HEK293 (cell line): ENCODE results near the gene CDIPT.

Source experiments
- CTCF ChIP-seq: fragments of 450-650 bp; formaldehyde crosslinking; IDR thresholded peaks from 2 replicates; pipeline ENCODE4 v1.5.1; 2016; ENCODE audit warnings: missing biosample characterization, missing genetic modification characterization
- KLF10 ChIP-seq: fragments of 450-650 bp; IDR thresholded peaks from 2 replicates; pipeline ENCODE4 v1.5.1; 2018; ENCODE audit warnings: missing biosample characterization, mild to moderate bottlenecking, missing genetic modification characterization
- ZFP41 ChIP-seq: fragments of 450-650 bp; formaldehyde crosslinking; IDR thresholded peaks from 2 replicates; pipeline ENCODE4 v1.5.1; 2016; ENCODE audit warnings: missing biosample characterization, missing genetic modification characterization, borderline replicate concordance
- ZNF654 ChIP-seq: fragments of 450-650 bp; formaldehyde crosslinking; IDR thresholded peaks from 2 replicates; pipeline ENCODE4 v1.5.1; 2016; ENCODE audit warnings: low read depth, missing biosample characterization, missing genetic modification characterization
- TF ChIP-seq, protein P1 (sequence below): fragments of 450-650 bp; formaldehyde crosslinking; IDR thresholded peaks from 2 replicates; pipeline ENCODE4 v1.5.1; 2016; ENCODE audit warnings: missing biosample characterization, missing genetic modification characterization

DNA sequence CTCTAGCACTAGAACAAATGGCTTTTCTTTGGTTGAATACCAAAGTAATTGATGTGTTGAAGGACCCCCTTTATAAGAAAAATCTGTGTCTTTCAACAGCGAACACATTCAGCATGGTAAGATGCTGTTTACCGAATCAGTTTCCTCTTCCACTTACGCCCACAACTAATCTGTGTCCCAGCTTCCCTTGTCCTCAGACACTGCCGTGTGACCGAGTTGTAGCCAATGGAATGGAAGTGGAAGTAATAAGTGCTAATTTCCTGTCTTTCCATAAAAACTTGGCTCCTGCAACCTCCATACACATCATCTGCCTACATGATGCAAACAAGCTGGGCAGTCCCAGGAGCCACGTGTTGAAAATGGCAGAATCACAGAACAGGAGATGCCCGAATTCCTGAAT is 10.4 kb downstream of the CDIPT start:
- no peak for TF ChIP-seq ZNF654
- no peak for TF ChIP-seq ZFP41 (tag by site-specific recombination)
- TF ChIP-seq, protein P1, sequence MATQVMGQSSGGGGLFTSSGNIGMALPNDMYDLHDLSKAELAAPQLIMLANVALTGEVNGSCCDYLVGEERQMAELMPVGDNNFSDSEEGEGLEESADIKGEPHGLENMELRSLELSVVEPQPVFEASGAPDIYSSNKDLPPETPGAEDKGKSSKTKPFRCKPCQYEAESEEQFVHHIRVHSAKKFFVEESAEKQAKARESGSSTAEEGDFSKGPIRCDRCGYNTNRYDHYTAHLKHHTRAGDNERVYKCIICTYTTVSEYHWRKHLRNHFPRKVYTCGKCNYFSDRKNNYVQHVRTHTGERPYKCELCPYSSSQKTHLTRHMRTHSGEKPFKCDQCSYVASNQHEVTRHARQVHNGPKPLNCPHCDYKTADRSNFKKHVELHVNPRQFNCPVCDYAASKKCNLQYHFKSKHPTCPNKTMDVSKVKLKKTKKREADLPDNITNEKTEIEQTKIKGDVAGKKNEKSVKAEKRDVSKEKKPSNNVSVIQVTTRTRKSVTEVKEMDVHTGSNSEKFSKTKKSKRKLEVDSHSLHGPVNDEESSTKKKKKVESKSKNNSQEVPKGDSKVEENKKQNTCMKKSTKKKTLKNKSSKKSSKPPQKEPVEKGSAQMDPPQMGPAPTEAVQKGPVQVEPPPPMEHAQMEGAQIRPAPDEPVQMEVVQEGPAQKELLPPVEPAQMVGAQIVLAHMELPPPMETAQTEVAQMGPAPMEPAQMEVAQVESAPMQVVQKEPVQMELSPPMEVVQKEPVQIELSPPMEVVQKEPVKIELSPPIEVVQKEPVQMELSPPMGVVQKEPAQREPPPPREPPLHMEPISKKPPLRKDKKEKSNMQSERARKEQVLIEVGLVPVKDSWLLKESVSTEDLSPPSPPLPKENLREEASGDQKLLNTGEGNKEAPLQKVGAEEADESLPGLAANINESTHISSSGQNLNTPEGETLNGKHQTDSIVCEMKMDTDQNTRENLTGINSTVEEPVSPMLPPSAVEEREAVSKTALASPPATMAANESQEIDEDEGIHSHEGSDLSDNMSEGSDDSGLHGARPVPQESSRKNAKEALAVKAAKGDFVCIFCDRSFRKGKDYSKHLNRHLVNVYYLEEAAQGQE (tag by site-specific recombination), result no peak
- no peak for TF ChIP-seq CTCF (tag by site-specific recombination)
- TF ChIP-seq KLF10, result no peak
